Lower leg skin (tissue), 3 donors: ENCODE data around the gene SPAG4.

ENCODE experiments used
- CTCF ChIP-seq, 3 donors: fragments of 450-650 bp; IDR thresholded peaks; one replicate each; pipeline ENCODE4 v1.5.1; 2016; ENCODE audit warnings: antibody characterized with exemption in 3 of 3, mild to moderate bottlenecking in 3 of 3, moderate library complexity in 2 of 3
- POLR2A ChIP-seq, 2 donors: fragments of 450-650 bp; IDR thresholded peaks; one replicate each; pipeline ENCODE4 v1.6.1; 2016 to 2017; ENCODE audit warnings: antibody characterized with exemption in 2 of 2, mild to moderate bottlenecking in 1 of 2, moderate library complexity in 1 of 2

GRCh38 chr20:35571555-35571954 is 44.1 kb upstream of the SPAG4 start:
- TF ChIP-seq CTCF (IDR thresholded peaks at IDR 0.05) (no peak), POLR2A (IDR thresholded peaks at IDR 0.05) (no peak)
